GM10248 (cell line): ENCODE measurements around the gene AHDC1.

Experiments used
- CTCF ChIA-PET: fragments of 300-600 bp; sonication (Branson Sonifier 250); formaldehyde crosslinking; extraction: SDS; loops from one replicate; lab custom pipeline; 2021; ENCODE audit warnings: antibody characterized with exemption; lab: Yijun Ruan, JAX
- POLR2A ChIA-PET: fragments of 350-650 bp; sonication (Branson Sonifier 250); formaldehyde crosslinking; extraction: SDS; loops from one replicate; lab custom pipeline; 2020; ENCODE audit warnings: antibody characterized with exemption; lab: Yijun Ruan, JAX
- DNase-seq: peaks from one replicate; pipeline ENCODE4 v3.0.0; 2012; ENCODE audit errors: extremely low spot score
- CTCF ChIP-seq: IDR thresholded peaks from 2 replicates; pipeline ENCODE4 v1.5.1; 2012; ENCODE audit warnings: mild to moderate bottlenecking, low read depth; ENCODE audit errors: extremely low read depth, missing control alignments, control extremely low read depth

AHDC1 gene

DNA sequence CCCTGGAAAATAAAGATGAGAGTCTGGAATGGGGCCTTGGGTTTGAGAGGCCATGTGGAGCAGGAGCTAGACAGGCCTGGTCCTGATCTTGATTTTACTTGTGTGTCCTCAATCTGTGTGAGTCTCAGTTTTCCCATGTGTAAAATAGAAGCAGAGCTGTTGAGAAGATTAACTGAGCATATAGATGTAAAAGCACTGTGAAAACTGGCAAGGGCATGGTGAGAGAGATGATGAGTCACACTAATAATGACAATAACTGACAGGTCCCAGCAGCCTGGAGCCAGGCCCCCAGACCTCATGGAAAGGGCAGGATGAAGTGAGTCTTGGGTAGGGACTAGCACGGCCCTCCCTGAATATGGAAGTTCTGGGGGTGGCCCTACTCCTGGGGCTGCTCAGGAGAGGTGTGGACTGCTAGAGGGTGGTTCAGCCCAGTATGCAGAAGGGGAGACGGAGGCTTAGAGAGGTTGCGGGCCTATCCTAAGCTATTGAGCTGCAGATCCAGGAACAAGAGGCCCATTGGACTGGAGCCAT lies 2.8 kb upstream of the AHDC1 start:
- no peak for DNase-seq
- ChIA-PET CTCF (interaction anchor here (0.7 to 9.9 kb wide), 55 partner anchors 8 to 561 kb away, joined by 3 to 154 read pairs (median 5); partner anchors contain the start of genes GPR3, IFI6 and WASF2), POLR2A (interaction anchor here (0.6 to 1.0 kb wide), 2 partner anchors 56 to 208 kb away, joined by 3 to 4 read pairs; no protein-coding TSS in a partner anchor)
- no peak for TF ChIP-seq CTCF

DNA sequence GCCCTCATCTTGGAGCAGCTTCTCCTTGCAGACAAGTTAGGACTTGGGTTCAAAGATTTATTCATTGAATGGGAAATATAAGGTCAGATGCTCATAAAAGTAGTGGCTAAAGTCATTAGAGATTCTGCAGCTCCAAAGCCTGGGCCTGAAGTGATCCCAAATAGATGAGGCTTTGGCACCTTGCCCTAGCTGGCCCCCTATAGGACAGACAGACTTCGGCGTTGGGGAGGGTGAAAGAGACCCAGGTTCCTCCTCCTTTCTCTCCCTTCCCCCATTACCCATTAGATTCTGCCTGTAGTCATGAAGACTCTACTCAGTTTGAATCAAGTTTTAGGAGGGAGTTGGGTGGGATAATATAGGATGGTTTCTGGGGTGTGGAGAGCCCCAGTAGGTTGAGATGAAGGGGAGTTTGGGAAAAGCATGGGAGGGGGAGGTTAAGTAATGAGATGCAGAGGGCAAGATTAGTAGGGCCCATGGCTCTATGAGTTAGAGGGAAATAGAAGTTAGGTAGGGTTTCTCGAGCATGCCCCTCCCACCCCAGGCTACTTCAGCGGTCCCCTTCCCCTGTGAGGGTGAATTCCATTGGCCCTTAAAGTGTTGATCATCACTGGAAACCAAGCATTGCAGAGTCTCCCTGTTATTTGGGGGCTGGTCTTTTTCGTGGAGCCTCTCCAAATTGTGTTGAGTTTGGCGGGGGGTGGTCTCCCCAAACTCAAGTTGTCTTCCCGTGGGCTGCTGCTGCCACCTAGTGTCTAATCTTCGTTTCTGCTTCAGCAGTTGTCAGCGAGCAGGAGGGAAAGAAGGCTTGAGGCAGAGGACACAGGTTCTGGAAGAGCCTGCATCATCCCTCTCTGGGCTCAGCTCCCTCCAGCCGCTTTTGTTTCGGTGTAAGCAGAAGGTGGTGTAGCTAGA lies 2.1 kb upstream of the AHDC1 start:
- peak; percentile 89 for TF ChIP-seq CTCF
- CTCF ChIA-PET, result interaction anchor here (0.7 to 9.9 kb wide), 64 partner anchors 8 to 560 kb away, joined by 3 to 154 read pairs (median 5); partner anchors contain the start of genes GPR3, IFI6 and WASF2
- peak; percentile 54 for DNase-seq
- POLR2A ChIA-PET, result interaction anchor here (0.6 kb wide), 1 partner anchor 207 kb away, joined by 3 read pairs; no protein-coding TSS in a partner anchor

DNA sequence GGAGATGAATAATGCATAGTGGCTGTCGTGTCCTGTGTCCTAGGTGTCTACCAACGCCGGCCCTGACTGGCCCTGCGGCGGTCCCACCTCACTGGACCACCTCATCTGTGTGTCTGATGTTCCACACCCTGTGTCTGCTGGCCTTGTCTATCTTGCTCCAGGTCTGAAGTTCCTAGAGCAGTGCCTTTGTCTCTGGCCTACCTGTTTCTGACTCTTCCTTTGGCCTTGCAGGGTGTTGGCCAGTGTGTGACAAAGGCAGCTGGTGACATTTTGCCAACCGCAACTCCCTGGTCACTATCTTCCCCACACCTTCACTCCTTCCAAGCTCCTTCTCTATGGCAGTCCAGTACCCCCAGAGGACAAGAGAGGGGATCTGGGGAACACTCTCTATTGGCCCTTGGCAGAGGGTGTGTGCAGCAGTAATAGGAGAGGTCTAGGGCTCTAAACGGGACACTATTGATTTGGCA lies 1.4 kb upstream of the AHDC1 start:
- DNase-seq, result no peak
- no peak for TF ChIP-seq CTCF
- ChIA-PET POLR2A (no interaction called here), CTCF (interaction anchor here (0.6 to 9.9 kb wide), 23 partner anchors 9 to 560 kb away, joined by 3 to 154 read pairs (median 5); partner anchors contain the start of genes FAM76A and IFI6)

- no peak for DNase-seq
- ChIA-PET POLR2A (no interaction called here), CTCF (interaction anchor here (0.6 to 9.9 kb wide), 26 partner anchors 9 to 511 kb away, joined by 3 to 154 read pairs (median 4); partner anchors contain the start of genes FAM76A and IFI6)
- TF ChIP-seq CTCF, result no peak
Measured at GRCh38 chr1:27604579-27605299, 795 bp upstream of the AHDC1 start.

- ChIA-PET POLR2A (interaction anchor here (0.5 kb wide), 1 partner anchor 122 kb away, joined by 4 read pairs; no protein-coding TSS in a partner anchor), CTCF (interaction anchor here (0.7 to 9.9 kb wide), 15 partner anchors 13 to 303 kb away, joined by 3 to 154 read pairs (median 5); no protein-coding TSS in a partner anchor)
- DNase-seq, result peak; percentile 62
- TF ChIP-seq CTCF, result no peak
Measured at GRCh38 chr1:27603309-27603680, 649 bp downstream of the AHDC1 start.
